A549 treated with AZD9567 at 1 μM for 4 hours (cell line): ENCODE measurements around the gene FDXR. TPM values are rescaled to one million over a fixed set of nuclear protein-coding genes. Genes with fewer than 3 reads are reported as not detected.

Experiments used
- total RNA-seq: library from RNA; stranded (reverse); fragments of 200-300 nt; extraction: Qiagen RNA extraction; gene quantifications from 5 replicates; pipeline ENCODE4 v1.2.3, GENCODE V29; 2022; ENCODE audit not compliant: insufficient read depth

FDXR gene, protein sequence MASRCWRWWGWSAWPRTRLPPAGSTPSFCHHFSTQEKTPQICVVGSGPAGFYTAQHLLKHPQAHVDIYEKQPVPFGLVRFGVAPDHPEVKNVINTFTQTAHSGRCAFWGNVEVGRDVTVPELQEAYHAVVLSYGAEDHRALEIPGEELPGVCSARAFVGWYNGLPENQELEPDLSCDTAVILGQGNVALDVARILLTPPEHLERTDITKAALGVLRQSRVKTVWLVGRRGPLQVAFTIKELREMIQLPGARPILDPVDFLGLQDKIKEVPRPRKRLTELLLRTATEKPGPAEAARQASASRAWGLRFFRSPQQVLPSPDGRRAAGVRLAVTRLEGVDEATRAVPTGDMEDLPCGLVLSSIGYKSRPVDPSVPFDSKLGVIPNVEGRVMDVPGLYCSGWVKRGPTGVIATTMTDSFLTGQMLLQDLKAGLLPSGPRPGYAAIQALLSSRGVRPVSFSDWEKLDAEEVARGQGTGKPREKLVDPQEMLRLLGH
- 49.1 to 79.5 TPM (median 65.5 TPM) in 5 replicates for total RNA-seq

DNA sequence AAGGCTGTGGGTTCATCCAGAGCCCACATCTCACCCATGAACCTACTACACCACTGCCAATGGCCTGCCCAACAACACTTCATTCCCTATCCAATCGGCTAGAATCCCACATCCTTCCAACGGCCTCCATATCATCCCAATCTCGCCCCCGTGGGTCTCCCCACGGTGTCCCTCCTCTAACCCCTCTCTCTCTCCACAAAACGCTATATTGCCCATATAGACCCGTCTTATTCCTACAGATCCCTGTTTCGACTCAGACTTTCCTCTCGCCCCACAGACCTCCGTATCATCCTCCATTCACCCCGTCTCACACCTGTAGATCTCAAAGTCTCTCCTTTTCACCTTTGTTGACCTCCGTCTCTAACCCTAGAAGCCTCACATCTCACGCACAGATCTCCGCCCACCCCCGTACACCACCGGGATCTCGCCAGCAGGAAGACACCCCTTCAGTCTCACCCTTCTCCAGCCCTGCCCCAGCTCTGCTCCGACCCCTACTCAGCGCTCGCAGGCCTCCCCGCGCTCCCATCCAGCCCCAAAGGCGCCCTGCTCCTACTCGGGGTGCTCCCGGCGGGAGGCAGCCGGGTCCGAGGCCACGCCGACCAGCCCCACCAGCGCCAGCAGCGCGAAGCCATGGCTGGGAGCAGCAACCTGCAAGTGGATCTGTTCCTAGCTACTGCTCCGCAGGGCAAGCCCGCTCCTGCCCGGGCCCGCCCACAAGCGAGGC lies at the start of gene FDXR:
Gene FDXR (minus strand): TSS at position 682 of the 724 bp plus-strand sequence. CDS start 50 bp downstream, at position 632.

DNA sequence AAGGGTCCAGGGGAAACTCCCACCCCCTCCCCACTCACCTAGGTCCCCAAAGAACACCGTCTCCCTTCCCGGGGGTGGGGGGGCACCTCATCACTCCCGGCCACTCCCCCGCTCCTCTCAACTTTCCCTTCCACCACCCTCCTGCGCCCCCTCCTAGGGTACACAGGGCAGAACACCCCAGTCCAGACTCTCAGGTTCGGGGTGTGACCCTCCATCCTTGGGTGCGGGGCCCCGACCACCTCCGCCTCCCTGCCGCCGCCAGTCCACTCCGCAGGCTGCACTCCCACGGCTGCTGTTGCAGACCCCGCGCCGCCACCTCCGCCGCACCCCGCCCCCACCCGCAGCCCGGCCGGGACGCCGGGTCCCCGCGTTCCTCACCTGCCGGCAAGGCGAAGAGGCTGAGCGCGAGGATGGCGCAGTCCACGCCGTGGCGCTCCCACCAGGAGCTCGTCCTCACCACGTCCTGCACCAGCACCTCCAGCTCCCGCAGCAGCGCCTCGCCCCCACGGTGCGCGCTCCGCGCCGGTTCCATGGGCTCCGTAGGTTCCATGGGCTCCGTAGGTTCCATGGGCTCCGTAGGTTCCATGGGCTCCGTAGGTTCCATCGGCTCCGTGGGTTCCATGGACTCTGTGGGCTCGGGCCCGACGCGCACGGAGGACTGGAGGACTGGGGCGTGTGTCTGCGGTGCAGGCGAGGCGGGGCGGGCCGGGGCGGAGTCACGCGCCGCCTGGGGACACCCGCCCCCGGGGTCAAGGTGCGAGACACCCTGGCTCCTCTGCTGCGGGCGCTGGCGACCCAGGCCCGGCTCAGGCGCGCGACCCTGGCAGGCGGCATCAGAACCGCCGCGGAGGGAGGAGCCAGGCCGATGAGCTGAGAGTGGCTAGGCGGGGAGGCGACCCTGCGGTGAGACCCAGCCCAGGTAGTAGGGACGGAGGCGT lies 20.4 kb upstream of the FDXR start, which contains the start of gene FADS6:
Gene FADS6 (minus strand): TSS at position 660 of the 938 bp plus-strand sequence. CDS start 38 bp downstream, at position 622.

DNA sequence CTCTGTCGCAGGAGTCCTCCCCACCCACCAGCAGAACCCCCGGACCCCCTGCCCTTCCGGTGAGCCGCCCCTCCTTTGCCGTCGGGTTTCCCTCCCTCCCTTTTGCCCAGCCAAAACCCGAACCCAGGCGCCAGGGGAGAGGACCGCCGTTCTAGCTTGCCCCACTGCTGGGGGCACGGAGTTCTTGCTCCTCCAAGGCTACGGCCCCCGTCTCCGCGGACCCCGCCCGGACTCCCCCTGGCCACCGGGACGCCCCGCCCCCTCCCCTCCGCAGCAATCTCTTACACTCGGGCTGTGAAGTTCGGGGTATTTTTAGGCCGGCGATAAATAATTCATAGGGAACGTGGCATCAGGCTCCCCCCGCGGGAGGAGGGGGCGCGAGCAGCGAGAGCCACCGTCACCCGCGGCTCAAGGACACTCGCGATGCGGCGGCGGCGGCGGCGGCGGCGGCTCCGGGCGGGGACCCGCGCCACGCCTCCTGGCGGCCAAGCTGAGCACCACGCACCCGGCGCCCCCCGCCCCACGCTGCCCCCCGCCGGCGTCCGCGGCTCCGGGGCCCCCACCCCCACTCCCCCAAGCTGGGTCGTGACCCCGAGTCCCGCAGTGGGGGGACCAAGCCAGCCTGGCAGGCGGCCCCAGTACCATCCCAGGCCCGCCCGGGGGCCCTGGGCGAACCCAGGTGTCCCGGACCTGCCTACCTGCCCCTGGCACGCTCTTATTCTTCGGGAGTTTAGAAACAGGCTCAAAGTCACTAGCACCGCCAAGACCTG lies 13.2 kb downstream of the FDXR start, which contains the start of gene GRIN2C:
Gene GRIN2C (minus strand): TSS at position 427 of the 770 bp plus-strand sequence. CDS start 4,793 bp downstream, outside the sequence.

Other genes with a start within 250 kb of the FDXR start
- not detected in 5 replicates for gene CD300E, start 249.3 kb downstream of the FDXR start, total RNA-seq
- not detected in 5 replicates for gene CD300LF, start 160.1 kb downstream of the FDXR start, total RNA-seq
- 0.79 to 1.5 TPM (median 1.1 TPM) in 4 of 5 replicates, not detected in the other for gene RAB37, start 135.7 kb downstream of the FDXR start, total RNA-seq
- 46.1 to 57.7 TPM (median 49.1 TPM) in 5 replicates for gene NHERF1, start 124.4 kb downstream of the FDXR start, total RNA-seq
- gene NAT9, start 96.6 kb downstream of the FDXR start, total RNA-seq = 53.1 to 62.5 TPM (median 56.5 TPM) in 5 replicates
- gene GRIN2C, start 13.1 kb downstream of the FDXR start, total RNA-seq = 0.16 to 0.53 TPM (median 0.23 TPM) in 4 of 5 replicates, not detected in the other
- 0.03 to 0.15 TPM (median 0.06 TPM) in 3 of 5 replicates, not detected in the others for gene FADS6, start 20.6 kb upstream of the FDXR start, total RNA-seq
- gene USH1G, start 50.3 kb upstream of the FDXR start, total RNA-seq = 0.06 to 0.09 TPM (median 0.06 TPM) in 4 of 5 replicates, not detected in the other
- gene OTOP2, start 51.3 kb upstream of the FDXR start, total RNA-seq = 0.03 to 0.08 TPM (median 0.06 TPM) in 4 of 5 replicates, not detected in the other
- gene OTOP3, start 62.9 kb upstream of the FDXR start, total RNA-seq = not detected in 5 replicates
- 11.9 to 17.0 TPM (median 12.3 TPM) in 5 replicates for gene HID1, start 99.8 kb upstream of the FDXR start, total RNA-seq
- gene CDR2L, start 114.6 kb upstream of the FDXR start, total RNA-seq = 68.1 to 71.3 TPM (median 68.8 TPM) in 5 replicates
- 63.6 to 85.7 TPM (median 80.7 TPM) in 5 replicates for gene MRPL58, start 139.7 kb upstream of the FDXR start, total RNA-seq
- gene ATP5PD, start 174.0 kb upstream of the FDXR start, total RNA-seq = 490 to 552 TPM (median 514 TPM) in 5 replicates
- 30.8 to 35.2 TPM (median 31.4 TPM) in 5 replicates for gene KCTD2, start 174.2 kb upstream of the FDXR start, total RNA-seq
- 21.2 to 29.7 TPM (median 29.1 TPM) in 5 replicates for gene SLC16A5, start 215.0 kb upstream of the FDXR start, total RNA-seq
- gene ARMC7, start 237.0 kb upstream of the FDXR start, total RNA-seq = 16.3 to 18.8 TPM (median 16.8 TPM) in 5 replicates